IMR-90 (cell line): ENCODE data around the gene ATP1B2.

Experiments used
- POLR2A ChIP-seq: IDR thresholded peaks from 2 replicates; pipeline ENCODE4 v1.6.1; 2012; ENCODE audit warnings: mild to moderate bottlenecking, low read depth, low read length
- RFX5 ChIP-seq: IDR thresholded peaks from 2 replicates; pipeline ENCODE4 v1.8.0; 2012; ENCODE audit warnings: low read depth, mild to moderate bottlenecking, low read length, moderate library complexity
- TF ChIP-seq, protein P1 (sequence below): conservative IDR thresholded peaks from 2 replicates; pipeline ENCODE4 v1.5.1; 2012; ENCODE audit warnings: mild to moderate bottlenecking, low read depth, low read length, improper control_type of control experiment

DNA sequence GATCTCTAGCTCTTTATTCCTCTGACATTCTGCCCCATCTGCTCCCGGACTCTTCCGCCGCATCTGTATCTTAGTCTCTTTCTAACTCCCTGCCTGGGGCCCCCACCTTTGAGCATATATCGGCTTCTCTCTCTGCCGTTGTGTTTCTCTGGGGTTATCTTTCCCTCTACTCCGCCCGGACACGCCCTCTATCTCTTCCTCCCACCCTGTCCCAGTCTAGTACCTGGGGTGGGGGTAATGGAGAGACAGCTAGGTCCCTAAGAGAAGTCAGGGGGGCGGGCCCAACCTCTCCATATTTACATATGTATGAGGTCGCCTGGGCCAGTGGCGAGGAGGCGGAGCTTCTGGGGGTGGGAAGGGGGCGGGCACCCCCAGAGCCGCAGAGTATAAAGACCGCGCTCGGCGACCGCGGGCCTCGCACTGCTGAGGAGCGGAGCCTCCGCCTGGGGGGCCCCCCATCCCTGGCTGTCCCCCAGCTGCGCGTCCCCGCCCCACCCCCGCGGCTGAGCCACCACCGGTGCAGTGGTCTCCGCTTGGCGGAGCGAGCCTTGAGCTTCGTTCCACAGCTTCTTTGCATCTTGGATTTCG is at the start of gene ATP1B2:
- TF ChIP-seq, protein P1, sequence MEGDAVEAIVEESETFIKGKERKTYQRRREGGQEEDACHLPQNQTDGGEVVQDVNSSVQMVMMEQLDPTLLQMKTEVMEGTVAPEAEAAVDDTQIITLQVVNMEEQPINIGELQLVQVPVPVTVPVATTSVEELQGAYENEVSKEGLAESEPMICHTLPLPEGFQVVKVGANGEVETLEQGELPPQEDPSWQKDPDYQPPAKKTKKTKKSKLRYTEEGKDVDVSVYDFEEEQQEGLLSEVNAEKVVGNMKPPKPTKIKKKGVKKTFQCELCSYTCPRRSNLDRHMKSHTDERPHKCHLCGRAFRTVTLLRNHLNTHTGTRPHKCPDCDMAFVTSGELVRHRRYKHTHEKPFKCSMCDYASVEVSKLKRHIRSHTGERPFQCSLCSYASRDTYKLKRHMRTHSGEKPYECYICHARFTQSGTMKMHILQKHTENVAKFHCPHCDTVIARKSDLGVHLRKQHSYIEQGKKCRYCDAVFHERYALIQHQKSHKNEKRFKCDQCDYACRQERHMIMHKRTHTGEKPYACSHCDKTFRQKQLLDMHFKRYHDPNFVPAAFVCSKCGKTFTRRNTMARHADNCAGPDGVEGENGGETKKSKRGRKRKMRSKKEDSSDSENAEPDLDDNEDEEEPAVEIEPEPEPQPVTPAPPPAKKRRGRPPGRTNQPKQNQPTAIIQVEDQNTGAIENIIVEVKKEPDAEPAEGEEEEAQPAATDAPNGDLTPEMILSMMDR, result no peak
- no peak for TF ChIP-seq POLR2A
- TF ChIP-seq RFX5, result no peak
